HL-60/S4 treated with retinoic acid at 250 ng/mL for 4 days and 3 days (cell line): Measurements from ENCODE around the gene DHX35.

Experiments used
- in situ Hi-C: fragments of 300-500 bp; cut with MboI; formaldehyde crosslinking; loops from 2 replicates; pipeline ENCODE4 v1.7.0; 2022; ENCODE audit warnings: low sequenced_read_pairs

The DHX35 gene

DNA sequence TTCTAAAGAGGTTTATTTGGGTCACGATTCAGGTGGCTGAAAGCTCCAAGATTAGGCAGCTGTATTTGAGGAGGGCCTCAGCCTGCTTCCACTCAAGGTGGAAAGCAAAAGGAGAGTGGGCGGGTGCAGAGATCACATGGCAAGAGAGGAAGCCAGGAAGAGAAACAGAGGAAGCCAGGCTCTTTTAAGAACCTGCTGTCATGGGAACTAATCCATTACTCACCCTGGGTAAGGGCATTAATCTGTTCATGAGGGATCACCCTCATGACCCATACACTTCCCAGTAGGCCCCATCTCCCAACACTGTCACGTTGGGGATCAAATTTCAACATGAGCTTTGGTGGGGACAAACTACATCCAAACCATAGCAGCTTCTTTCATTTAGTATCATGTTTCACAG lies 53.9 kb downstream of the DHX35 start:
- in situ Hi-C loops, result no loop called here

GRCh38 chr20:39016506-39016905 lies 54.4 kb downstream of the DHX35 start:
- in situ Hi-C loops, result no loop called here

- in situ Hi-C loops, result no loop called here
These were observed 56.9 kb downstream of the DHX35 start for GRCh38 chr20:39019027-39019426.

GRCh38 chr20:39019805-39020325 lies 57.7 kb downstream of the DHX35 start:
- in situ Hi-C loops, result no loop called here

- in situ Hi-C loops, result no loop called here
These were observed 59.6 kb downstream of the DHX35 start for GRCh38 chr20:39021748-39022147.

DNA sequence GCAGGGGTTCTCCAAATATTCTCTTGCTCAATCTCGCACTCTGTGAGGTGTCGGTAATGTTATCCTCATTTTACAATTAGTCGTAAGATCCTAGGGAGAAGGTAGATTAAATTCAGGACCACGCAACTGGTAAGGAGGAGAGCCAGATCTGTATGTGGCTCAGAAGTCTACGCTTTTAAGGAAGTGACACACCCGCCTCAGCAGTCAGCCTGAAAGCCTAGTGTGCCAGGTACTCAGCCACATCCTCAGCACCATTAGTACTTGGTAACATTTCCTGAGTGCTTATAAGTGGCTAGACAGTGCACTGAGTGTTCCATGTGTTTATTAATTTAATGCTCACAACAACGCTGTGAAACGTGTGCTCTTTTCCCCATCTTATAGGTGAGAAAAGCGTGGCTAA lies 63.7 kb downstream of the DHX35 start:
- in situ Hi-C loops, result loop anchor here (25.0 kb wide), 1 partner anchor 389 kb away; no protein-coding TSS in a partner anchor

DNA sequence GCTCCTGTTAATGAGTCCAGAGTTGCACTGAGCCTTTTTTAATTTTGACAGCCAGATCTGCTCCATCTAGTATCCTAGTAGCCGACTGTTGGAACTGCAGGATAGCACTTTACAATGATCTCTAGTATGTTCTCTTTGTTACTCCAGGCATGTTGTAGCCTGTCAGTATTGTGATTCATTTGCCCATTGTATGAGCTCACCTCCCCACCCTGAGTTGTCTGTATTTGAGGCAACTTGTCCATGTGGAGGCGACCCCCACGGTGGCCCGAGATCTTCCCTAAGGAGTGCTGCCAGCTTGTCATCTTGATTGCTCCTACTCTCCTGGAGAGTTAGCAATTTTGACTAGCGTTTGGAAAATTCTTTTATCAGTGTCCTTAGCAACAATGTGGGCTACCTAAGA lies 67.2 kb downstream of the DHX35 start:
- in situ Hi-C loops, result loop anchor here (25.0 kb wide), 1 partner anchor 392 kb away; no protein-coding TSS in a partner anchor

GRCh38 chr20:39032997-39033396 lies 70.9 kb downstream of the DHX35 start:
- in situ Hi-C loops, result loop anchor here (25.0 kb wide), 1 partner anchor 396 kb away; no protein-coding TSS in a partner anchor

- in situ Hi-C loops, result loop anchor here (25.0 kb wide), 1 partner anchor 399 kb away; no protein-coding TSS in a partner anchor
These were observed 73.9 kb downstream of the DHX35 start for GRCh38 chr20:39036011-39036410.

DNA sequence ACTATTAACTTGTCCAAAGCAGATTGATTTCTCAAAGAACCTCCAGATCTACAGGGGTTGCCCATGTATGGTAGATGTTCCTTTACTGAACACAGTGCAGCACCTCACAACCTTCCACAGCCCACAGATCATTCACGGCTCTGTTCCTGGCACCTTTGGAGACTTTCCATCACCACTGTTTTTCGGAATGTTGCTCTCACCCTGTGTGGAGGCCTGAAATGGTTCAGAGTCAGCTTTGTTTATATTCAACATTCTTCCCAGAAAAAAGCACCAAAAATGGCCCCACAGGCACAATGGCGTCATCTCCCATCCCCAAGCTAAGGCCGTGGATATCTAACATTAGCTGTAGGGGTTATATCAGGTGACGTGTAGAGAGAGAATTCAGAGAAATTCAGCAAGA lies 74.7 kb downstream of the DHX35 start:
- in situ Hi-C loops, result loop anchor here (25.0 kb wide), 1 partner anchor 400 kb away; no protein-coding TSS in a partner anchor

- in situ Hi-C loops, result loop anchor here (25.0 kb wide), 1 partner anchor 401 kb away; no protein-coding TSS in a partner anchor
These were observed 75.9 kb downstream of the DHX35 start for GRCh38 chr20:39038047-39038446.

DNA sequence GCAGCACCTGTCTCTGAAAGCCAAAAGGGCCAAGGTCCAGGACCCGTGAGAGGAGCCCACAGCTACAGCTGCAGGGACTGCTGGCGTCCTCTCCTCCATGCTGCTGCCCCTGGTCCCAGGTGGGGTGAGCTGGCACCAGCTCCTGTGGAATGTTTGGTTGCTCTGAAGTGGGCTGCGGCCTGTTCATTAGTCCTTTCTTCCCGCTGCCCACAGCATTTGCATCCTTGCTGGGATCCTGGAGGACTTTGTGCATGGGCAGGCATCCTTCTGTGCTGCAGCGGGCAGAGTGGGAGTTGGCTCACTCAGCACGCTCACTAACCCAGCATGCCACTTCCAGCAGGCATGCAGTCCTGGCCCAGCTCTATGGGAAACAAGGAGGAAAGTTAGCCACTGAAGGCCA lies 76.4 kb downstream of the DHX35 start:
- in situ Hi-C loops, result loop anchor here (25.0 kb wide), 1 partner anchor 401 kb away; no protein-coding TSS in a partner anchor

DNA sequence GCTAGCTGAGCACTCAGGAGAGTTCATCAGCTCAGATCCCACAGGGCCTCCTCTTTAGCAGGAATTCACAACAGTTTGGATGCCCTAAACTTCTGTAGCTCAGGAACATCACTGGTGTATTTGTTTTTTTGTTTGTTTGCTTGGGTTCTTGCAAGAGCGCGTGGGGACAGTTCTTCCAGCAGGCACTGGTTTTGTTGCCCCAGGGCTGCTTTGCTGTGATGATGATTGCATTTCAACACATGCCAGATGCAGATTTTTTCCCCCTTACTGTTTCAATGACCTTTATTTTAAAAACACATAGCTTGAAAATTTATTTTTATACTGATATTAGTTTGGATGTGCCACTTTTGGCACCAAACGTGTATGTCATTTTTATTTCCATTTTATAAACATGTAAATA lies 77.1 kb downstream of the DHX35 start:
- in situ Hi-C loops, result loop anchor here (25.0 kb wide), 1 partner anchor 402 kb away; no protein-coding TSS in a partner anchor

- in situ Hi-C loops, result loop anchor here (25.0 kb wide), 1 partner anchor 403 kb away; no protein-coding TSS in a partner anchor
These were observed 78.0 kb downstream of the DHX35 start for GRCh38 chr20:39040116-39040515.

DNA sequence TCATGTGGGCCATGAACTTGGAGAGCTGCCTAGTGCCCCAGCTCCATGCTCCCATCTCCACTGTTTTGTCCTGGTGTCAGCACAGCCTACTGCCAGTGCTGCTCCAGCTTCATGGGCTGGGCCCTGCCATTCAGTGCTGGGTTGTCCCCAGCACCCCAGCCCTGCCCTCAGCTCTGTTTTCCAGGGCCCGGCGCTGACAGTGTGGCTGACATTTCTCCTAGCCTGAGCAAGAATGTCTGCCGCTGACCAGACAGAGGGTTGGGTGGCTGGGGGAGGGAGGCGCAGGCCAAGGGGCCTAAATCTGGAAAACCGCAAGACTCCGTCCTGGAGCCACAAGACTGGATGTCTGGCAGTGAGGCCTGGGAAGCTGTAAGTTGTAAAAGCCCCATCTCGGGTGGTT lies 78.9 kb downstream of the DHX35 start:
- in situ Hi-C loops, result loop anchor here (25.0 kb wide), 1 partner anchor 404 kb away; no protein-coding TSS in a partner anchor

DNA sequence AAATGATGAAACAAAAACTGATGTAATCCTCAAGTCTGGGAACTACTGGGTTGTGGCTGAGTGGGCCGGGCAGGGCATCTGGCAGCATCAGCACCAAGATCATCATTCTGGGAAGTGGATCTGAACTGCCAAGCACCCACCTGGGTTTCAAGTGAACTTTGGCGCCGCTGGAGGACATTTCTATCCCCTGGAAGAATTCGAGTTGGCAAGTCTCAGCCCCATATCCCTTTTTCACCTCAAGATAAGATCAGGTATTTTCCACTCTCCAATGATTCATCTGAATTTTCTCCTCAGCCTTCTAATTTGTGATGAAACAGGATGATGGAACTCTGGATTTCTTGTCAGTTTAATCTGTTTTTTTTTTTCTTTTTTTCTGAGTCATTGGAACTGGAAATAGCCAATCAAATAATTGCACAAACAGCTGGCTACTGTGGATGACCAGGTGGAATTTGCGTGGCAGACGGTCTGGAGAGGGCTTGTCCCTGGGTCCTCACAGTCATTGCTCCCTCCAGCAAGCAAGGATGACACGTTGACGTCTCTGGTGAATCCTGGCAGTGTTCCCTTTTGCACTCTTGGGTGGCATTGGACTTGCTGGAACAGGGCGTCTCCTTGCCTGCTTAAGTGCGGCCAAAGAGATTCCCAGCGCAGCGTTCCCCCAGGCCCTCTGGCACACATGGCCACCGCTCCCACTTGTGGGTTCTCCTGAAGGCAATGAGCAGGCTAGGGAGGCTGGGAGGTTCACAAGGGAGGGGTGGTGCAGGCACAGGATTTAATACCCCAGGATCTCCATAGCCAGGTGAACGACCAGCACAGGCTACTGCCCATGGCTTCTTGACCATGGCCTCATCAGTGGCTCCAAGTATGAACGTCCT lies 80.4 kb downstream of the DHX35 start:
- in situ Hi-C loops, result loop anchor here (25.0 kb wide), 1 partner anchor 405 kb away; no protein-coding TSS in a partner anchor

- in situ Hi-C loops, result loop anchor here (25.0 kb wide), 1 partner anchor 407 kb away; no protein-coding TSS in a partner anchor
These were observed 82.4 kb downstream of the DHX35 start for GRCh38 chr20:39044501-39044900.

- in situ Hi-C loops, result loop anchor here (25.0 kb wide), 1 partner anchor 408 kb away; no protein-coding TSS in a partner anchor
These were observed 83.5 kb downstream of the DHX35 start for GRCh38 chr20:39045676-39046075.

DNA sequence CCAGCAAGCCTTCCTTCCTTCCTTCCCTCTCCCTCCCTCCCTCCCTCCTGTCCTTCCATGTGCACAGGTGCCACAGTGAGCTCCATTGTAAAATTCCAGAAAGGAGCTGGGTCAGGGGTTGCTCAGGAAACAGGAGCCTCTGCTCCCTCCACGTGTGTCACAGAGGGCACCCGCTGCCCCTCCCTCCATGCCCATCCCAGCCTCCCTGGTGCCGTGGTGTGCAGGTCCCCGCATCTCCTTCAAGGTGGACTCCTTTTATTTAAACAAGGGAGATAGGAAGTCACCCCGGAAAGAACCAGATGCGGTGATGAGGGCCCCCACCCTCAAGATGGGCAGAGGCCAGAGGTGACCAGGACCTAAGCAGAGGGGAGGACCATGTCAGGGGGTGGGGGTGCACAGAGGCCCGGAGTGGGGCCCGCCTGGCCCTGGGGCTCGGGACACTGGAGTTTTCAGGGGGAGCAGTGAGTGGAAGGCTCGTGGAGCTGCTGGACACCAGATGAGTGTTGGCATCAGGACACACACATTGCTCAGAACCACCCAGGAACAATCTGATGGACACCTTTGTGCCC lies 85.4 kb downstream of the DHX35 start:
- in situ Hi-C loops, result loop anchor here (25.0 kb wide), 1 partner anchor 410 kb away; no protein-coding TSS in a partner anchor

DNA sequence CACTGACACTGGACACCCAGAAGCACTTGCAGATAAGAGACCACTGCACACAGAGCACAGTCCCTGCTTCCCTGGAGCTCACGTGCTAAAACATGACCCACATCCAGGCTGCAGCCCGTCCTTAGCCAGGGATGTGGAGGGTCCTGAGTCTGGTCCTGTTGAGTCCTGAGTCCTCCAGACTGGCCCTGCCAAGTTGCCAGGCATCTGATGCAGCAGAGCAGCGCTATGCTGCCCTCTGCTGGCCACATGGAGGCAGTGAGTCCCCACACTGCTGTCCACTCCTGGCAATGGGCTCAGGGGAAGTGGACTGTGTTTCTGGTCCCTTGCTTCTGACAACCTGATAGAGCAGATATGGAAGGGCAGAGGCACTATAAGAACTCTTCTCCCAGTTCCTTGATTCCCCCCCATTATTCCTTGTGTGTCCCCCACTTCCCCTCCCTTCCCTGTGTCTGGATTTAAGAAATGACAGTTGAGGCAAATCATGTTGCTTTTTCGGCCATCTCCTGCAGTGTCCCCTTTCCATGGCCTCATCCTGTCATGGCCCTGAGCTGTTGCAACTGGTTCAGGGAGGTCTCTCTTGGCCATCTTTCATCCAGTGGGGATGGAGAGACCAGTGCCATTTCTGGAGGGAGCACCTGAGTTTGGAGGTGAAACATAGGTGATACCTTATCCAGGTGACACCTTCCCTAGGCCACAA lies 86.0 kb downstream of the DHX35 start:
- in situ Hi-C loops, result loop anchor here (25.0 kb wide), 1 partner anchor 411 kb away; no protein-coding TSS in a partner anchor
